Measurements from ENCODE around the gene CUL9.

Gene CUL9

GRCh38 chr6:43258807-43259686, 77.1 kb downstream of the CUL9 start:
- no peak for DNase-seq

DNA sequence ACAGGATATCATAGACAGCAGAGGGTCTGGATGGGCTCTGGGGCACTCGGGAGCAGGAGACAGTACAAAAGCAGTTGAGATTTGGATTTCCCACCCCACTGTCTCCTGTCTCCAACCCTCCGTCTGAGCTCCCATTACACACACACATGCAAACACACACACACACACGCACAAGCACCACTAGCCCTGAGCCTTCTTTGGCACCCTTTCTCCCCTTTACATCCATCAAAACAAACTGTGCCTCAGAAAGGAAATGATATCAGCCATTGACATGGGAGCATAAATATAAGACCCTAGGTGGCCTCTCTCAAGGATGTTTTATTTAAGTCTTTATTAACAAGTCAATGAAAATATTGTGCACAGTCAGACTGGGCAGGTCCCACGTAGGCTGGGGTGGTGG, 78.8 kb downstream of the CUL9 start:
- no peak for DNase-seq

DNA sequence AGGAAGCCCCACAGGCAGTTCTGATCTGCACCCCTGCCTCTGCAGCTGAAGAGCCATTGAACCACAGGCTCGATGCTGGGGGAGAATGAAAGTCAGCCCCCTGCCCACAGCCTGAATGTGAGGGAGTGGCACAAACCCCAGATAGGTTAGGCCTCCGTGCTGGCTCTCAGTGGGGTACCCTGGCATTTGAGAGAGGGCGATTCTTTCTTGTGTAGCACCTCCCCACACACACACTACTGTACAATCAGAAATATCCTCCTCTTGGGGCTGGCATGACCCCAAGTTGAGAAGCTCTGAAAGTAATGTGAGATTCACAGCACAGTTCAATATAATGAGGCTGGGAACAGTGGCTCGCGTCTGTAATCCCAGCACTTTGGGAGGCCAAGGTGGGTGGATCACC, 79.2 kb downstream of the CUL9 start:
- no peak for DNase-seq

GRCh38 chr6:43262000-43262779, 80.2 kb downstream of the CUL9 start:
- no peak for DNase-seq

GRCh38 chr6:43262780-43263313, 80.9 kb downstream of the CUL9 start:
- no peak for DNase-seq

DNA sequence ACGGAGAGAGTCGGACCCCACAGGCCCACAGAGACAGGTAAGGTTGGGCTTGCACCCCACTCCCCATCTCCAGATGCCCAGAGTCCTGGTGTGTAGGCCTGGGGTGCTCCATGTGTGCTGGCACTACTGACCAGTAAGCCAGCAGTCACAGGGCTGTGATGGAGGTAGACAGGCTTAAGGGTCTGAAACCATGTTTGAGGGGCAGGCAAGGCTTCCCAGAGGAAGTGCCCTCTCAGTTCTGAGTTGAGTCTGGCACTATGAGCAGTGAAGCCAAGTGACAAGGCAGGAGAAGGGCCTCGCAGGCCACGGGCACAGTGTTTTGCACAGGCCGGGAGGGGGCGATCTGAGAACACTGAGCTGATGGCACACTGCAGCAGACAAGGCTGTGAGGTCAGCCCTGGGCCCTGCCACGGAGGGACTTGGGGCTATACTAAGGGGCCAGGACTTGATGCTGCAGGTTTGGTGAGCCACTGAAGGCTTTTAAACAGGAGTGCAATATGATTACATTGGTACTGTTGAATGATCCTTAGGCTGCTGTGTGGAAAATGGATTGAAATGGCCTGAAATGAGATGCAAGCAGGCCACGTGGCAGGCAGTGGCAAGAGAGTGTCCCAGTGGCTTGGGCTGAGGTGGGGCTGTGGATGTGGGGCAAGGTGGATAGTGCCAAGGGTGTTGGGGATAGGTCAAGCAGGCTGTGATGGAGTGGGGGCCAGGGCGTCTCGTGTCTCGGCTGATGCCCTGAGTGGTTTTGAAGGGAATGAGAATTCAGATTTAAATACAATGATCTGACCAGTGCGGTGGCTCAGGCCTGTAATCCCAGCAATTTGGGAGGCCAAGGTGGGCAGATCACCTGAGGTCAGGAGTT, 81.5 kb downstream of the CUL9 start:
- peak; percentile 29 for DNase-seq

DNA sequence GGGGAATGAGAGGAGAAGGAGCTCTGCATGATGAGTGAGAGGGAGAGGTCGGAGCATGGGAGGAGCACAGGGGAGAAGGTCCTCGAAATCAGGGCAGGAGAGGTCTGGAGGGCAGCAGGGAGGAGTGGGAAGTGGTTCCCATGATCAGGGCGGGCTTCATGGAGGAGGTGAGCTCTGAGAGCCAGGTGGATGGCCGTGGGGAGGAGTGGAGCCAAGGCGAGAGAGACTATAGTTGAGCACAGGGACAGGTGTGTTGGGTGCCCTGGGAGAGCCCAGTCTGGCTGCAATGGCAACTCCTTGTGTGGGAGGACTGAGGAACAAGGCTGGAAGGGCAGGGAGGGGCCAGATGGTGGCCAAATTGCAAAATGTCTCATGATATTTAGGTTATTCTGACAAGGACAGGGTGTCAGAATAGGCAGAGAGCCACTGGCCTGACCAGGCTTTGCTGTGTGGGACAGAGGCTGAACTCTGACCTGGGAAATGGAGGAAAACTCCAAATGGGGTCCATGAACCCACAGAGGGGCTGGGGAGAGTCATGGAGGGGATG, 82.7 kb downstream of the CUL9 start:
- DNase-seq = no peak

DNA sequence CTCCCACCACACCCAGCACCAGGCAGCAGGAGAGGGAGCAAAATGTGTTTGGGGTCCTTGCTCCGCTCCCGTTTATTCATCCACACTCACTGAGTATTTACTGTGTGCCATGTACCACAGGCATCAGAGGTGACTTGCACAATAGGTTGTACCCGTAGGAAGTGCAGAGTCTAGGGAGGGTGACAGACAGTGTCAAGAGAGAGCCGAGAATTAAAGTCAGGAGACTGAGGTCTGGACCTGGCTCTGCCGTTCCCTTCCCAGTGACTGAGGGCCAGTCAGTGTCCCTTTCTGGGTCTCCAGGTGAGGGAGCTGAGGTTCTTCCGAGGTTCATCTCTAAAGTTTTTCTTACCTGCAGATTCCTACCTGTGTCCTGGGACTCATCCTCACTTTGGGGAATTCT, 83.6 kb downstream of the CUL9 start:
- no peak for DNase-seq

- DNase-seq = no peak
Observed at GRCh38 chr6:43267619-43268354, 85.8 kb downstream of the CUL9 start.

DNA sequence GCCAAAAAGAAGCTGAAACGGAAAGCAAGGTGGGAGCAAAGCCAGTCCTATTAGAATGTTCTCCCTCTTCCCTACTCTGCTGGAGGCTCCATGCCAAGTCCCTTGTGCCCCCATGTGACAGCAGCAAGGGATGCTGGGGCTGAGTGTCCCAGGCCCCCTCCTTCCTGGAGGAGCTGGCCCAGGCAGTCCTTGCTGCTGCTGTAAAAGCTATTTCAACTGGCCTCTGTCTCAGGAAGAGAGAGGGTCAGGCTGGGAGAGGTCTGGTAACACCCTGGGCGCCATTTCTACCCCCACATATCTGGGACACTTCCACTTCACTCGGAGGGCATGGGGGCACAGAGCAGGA, 86.3 kb downstream of the CUL9 start:
- DNase-seq = no peak

DNA sequence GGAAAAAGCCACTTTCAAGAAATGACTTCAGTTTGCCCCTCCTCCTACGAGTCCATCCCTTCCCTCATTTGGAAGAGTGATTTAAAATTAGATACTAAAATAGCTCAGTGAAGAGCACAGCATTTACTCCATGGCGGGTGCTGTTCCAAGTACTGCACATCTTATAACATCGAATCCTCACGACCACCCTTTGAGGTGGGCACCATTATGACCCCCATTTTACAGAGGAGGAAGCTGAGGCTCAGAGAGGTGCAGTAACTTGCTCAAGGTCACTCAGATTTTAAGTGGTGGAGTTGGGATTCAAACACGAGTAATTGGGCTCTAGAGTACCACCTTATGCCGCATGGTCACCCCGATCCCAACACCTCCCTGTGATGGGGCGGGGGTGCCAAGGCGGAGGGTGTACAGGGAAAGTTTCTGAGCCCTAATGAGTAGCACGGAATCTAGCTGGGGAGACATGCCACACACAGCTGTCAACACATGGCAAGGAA, 86.8 kb downstream of the CUL9 start:
- DNase-seq = no peak

DNA sequence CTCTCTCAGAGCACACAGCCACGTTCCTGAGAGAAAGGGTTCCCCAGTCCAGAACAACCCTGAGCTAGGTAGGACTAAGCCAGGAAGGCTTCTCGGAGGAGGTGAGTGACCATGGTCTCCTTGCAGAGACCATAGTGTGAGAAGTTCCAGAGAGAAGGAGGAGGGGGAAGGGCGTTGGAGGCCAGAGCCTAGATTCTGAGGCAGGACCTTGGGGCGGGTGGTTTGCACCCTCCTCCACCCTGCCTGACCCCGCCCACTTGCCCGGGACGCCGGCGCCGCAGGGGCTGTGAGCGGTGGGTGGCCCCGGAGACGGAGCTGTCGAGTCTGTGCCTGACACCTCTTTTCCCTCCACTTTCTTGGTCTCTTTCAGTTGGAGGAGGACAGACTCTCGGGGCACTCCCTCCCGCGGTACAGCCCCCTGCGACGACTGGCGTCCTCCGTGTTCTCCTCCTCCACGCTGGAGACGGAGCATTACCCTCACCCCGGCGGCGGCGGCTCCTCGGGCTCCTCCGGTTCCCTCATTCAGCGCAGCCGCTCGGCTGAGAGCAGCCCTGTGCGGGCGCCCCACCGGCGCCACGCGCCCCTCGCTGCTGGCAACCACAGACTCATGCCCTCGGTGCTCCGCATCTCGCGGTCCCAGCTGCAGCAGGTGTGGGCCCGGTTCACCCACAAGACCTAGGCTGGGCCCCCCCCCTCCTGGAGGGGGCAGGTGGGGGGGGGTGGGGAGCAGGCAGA, 87.4 kb downstream of the CUL9 start:
- DNase-seq = no peak

- no peak for DNase-seq
Observed at GRCh38 chr6:43271103-43271815, 89.3 kb downstream of the CUL9 start.

- DNase-seq = no peak
Observed at GRCh38 chr6:43271944-43272343, 89.9 kb downstream of the CUL9 start.

DNA sequence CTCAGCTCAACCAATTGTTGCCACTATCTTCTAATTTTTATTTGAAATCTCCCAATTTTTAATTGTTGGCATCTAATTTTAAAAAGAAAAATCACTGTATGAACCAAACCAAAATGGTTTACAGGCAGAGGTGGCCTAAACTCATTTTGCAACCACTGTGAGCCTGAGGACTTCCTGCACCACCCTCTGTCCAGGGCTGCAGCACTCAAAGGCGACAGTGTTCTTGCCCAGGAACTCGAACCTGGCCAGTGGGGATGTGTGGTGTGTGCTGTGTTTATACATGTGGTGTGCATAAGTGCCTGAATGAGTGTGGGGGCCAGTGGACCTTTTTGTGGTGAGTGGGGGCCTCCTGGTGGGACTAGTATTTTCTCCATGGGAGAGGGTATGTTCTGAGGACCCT, 91.7 kb downstream of the CUL9 start:
- DNase-seq = no peak

Data from amniotic stem cell (primary cell).